Erythroblast (primary cell): ENCODE measurements around the gene SLC66A3.

Experiments used
- GATA1 ChIP-seq: IDR thresholded peaks from 2 replicates; pipeline ENCODE4 v1.6.1; 2011; ENCODE audit warnings: low read depth, mild to moderate bottlenecking, control low read depth, low read length, moderate library complexity
- POLR2A ChIP-seq: IDR thresholded peaks from 2 replicates; pipeline ENCODE4 v1.6.1; 2011; ENCODE audit warnings: mild to moderate bottlenecking, low read length

GRCh38 chr2:11214770-11215169, 59.5 kb downstream of the SLC66A3 start:
- no peak for TF ChIP-seq POLR2A
- TF ChIP-seq GATA1 = no peak
